Naive thymus-derived CD4-positive, alpha-beta T cell (primary cell): Measurements from ENCODE around the gene TCP11. TPM values are rescaled to one million over a fixed set of nuclear protein-coding genes. Genes with fewer than 3 reads are reported as not detected.
"Not testable (repeated sequence)": the region's sequence is repeated elsewhere in the genome, so short reads cannot be mapped to it uniquely, and the experiment has no call there.

Source experiments
- ATAC-seq: fragments of 150-1000 bp; cut with Tn5 transposase; 2 replicates; pipeline ENCODE4 v1.10.0; 2021; ENCODE audit warnings: mild to moderate bottlenecking, moderate library complexity
- CTCF ChIA-PET: fragments of 350-600 bp; sonication (Branson Sonifier 250); formaldehyde crosslinking; loops from one replicate; lab custom pipeline; 2021; ENCODE audit warnings: antibody characterized with exemption; lab: Charles Lee
- POLR2A ChIA-PET: fragments of 350-600 bp; sonication (Branson Sonifier 250); formaldehyde crosslinking; loops from one replicate; lab custom pipeline; 2021; ENCODE audit warnings: antibody characterized with exemption, inconsistent platforms; lab: Charles Lee
- DNase-seq, 9 donors: peaks; one replicate each; pipeline versions ENCODE4 v3.0.0 to v3.0.0-alpha.2; 2020 to 2022; ENCODE audit warnings: mixed read lengths in 1 of 9
- H3K27ac ChIP-seq: one replicate; pipeline ENCODE4 v1.7.0; 2013; ENCODE audit warnings: mild to moderate bottlenecking, low read depth, low read length, moderate library complexity
- H3K27me3 ChIP-seq, 2 donors: one replicate each; pipeline ENCODE4 v1.7.0; 2013; ENCODE audit warnings: low read length in 2 of 2, mild to moderate bottlenecking in 2 of 2, moderate library complexity in 2 of 2; ENCODE audit not compliant: control insufficient read depth in 2 of 2, insufficient read depth in 2 of 2
- H3K36me3 ChIP-seq, 3 experiments: 1 replicate in 2 of 3; 2 replicates in 1 of 3; pipeline ENCODE4 v1.7.0; 2013; ENCODE audit warnings: low read length in 3 of 3, mild to moderate bottlenecking in 3 of 3, moderate library complexity in 1 of 3; ENCODE audit not compliant: insufficient read depth in 3 of 3, control insufficient read depth in 2 of 3
- H3K4me1 ChIP-seq, 2 donors: one replicate each; pipeline ENCODE4 v1.7.0; 2013; ENCODE audit warnings: low read length in 2 of 2, mild to moderate bottlenecking in 2 of 2, moderate library complexity in 1 of 2; ENCODE audit not compliant: control insufficient read depth in 2 of 2, insufficient read depth in 2 of 2
- H3K4me3 ChIP-seq: 2 replicates; pipeline ENCODE4 v1.7.0; 2013; ENCODE audit warnings: mild to moderate bottlenecking, low read length
- H3K9me3 ChIP-seq, 3 experiments: 1 replicate in 2 of 3; 2 replicates in 1 of 3; pipeline ENCODE4 v1.7.0; 2013; ENCODE audit warnings: low read length in 3 of 3; ENCODE audit not compliant: control insufficient read depth in 2 of 3
- H3K27ac Mint-ChIP-seq, 9 donors: one replicate each; pipeline ENCODE4 v1.8.0; 2020 to 2022; ENCODE audit warnings: mixed read lengths in 9 of 9, mild to moderate bottlenecking in 8 of 9, moderate library complexity in 5 of 9, inconsistent platforms in 2 of 9
- H3K27me3 Mint-ChIP-seq, 5 donors: one replicate each; pipeline ENCODE4 v1.8.0; 2021 to 2022; ENCODE audit warnings: mixed read lengths in 5 of 5, mild to moderate bottlenecking in 1 of 5
- H3K36me3 Mint-ChIP-seq, 5 donors: one replicate each; pipeline ENCODE4 v1.8.0; 2020 to 2022; ENCODE audit warnings: mixed read lengths in 5 of 5, mild to moderate bottlenecking in 3 of 5, inconsistent platforms in 1 of 5
- H3K4me1 Mint-ChIP-seq, 7 donors: one replicate each; pipeline ENCODE4 v1.8.0; 2020 to 2022; ENCODE audit warnings: mixed read lengths in 7 of 7, mild to moderate bottlenecking in 3 of 7, inconsistent platforms in 1 of 7
- H3K4me3 Mint-ChIP-seq, 10 donors: one replicate each; pipeline ENCODE4 v1.8.0; 2020 to 2022; ENCODE audit warnings: mild to moderate bottlenecking in 10 of 10, mixed read lengths in 10 of 10, moderate library complexity in 6 of 10, inconsistent platforms in 2 of 10
- H3K9me3 Mint-ChIP-seq, 11 donors: one replicate each; pipeline ENCODE4 v1.8.0; 2020 to 2022; ENCODE audit warnings: mixed read lengths in 11 of 11, mild to moderate bottlenecking in 4 of 11, inconsistent platforms in 1 of 11, moderate library complexity in 1 of 11
- intact Hi-C, 2 donors: fragments of 100-400 bp; cut with micrococcal nuclease; formaldehyde crosslinking; loops; one replicate each; pipeline ENCODE4 v1.15.1; 2023
- polyA plus RNA-seq, 2 donors: library from polyadenylated mRNA; unstranded; fragments of 300-500 nt; fragmentation: Illumina TruSeq; gene quantifications; one replicate each; pipeline ENCODE4 v1.2.3, GENCODE V29; 2021
- total RNA-seq, 6 experiments: library from RNA in 5 of 6; stranded (reverse) in 5 of 6; gene quantifications; 1 replicate in 5 of 6; 2 replicates in 1 of 6; pipeline ENCODE4 v1.2.3 and lab custom pipeline; 2021 to 2026

TCP11 gene
- total and polyA plus RNA-seq, 7 experiments from 2014 or later = not detected

- Mint-ChIP-seq H3K36me3 (peaks cover 0 to 8% (median 7%) of the 10 kb centered on the region in 5 donors), H3K27me3 (peaks cover 9 to 14% (median 12%) of the 10 kb centered on the region in 5 donors), H3K27ac (no peak overlapping the region), H3K9me3 (peaks cover 0 to 21% (median 5%) of the 10 kb centered on the region in 11 donors), H3K4me3 (no peak overlapping the region), H3K4me1 (peaks cover 0 to 3% (median 0%) of the 10 kb centered on the region in 7 donors)
- Histone ChIP-seq H3K27ac (no peak overlapping the region), H3K4me1 (no peaks in the 10 kb centered on the region), H3K9me3 (no peaks in the 10 kb centered on the region), H3K36me3 (no peaks in the 10 kb centered on the region), H3K27me3 (no peaks in the 10 kb centered on the region), H3K4me3 (no peak overlapping the region)
- ATAC-seq = no peak
- POLR2A ChIA-PET = interaction anchor here (0.6 kb wide), 1 partner anchor 196 kb away, joined by 3 read pairs; no protein-coding TSS in a partner anchor
- intact Hi-C loops = no loop called here
- CTCF ChIA-PET = no interaction called here
- DNase-seq = no peak
These were observed 32.7 kb downstream of the TCP11 start for GRCh38 chr6:35108309-35108885.

GRCh38 chr6:35107761-35108160 lies 33.4 kb downstream of the TCP11 start:
- H3K4me1 ChIP-seq, H3K27ac ChIP-seq, H3K4me3 ChIP-seq, H3K4me3 Mint-ChIP-seq, DNase-seq, H3K36me3 Mint-ChIP-seq, H3K4me1 Mint-ChIP-seq, H3K9me3 ChIP-seq, CTCF ChIA-PET, H3K27ac Mint-ChIP-seq, H3K36me3 ChIP-seq, intact Hi-C loops, ATAC-seq, H3K27me3 ChIP-seq: not testable (repeated sequence)
- Mint-ChIP-seq H3K9me3 (peaks cover 0 to 21% (median 5%) of the 10 kb centered on the region in 11 donors), H3K27me3 (peaks cover 9 to 15% (median 12%) of the 10 kb centered on the region in 5 donors)
- POLR2A ChIA-PET = interaction anchor here (0.7 kb wide), 1 partner anchor 20 kb away, joined by 3 read pairs; no protein-coding TSS in a partner anchor

DNA sequence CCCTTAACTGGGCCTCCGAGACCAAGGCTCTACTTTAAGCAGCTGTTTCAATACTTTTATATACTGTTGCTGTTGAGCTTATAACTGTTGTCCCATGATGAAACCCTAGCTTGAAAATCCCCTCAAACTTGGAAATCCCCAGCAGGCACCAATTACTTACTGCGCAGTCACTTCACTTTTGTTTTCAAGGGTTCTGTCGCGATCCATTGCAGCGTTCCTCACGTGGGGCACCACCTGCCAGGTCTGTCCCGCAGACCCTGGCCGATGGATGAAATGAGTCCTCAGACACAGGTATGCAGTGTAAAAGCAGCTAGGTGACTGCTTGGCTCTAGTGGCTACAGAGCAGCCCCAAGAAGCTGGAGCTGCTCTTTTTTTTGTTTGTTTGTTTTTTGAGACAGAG lies 33.9 kb downstream of the TCP11 start:
- H3K4me1 ChIP-seq, H3K27me3 ChIP-seq, H3K4me1 Mint-ChIP-seq, H3K9me3 ChIP-seq, DNase-seq, intact Hi-C loops, H3K4me3 ChIP-seq, H3K27ac Mint-ChIP-seq, CTCF ChIA-PET, H3K4me3 Mint-ChIP-seq, H3K27ac ChIP-seq, H3K36me3 Mint-ChIP-seq, ATAC-seq, H3K36me3 ChIP-seq: not testable (repeated sequence)
- H3K9me3 Mint-ChIP-seq = peaks cover 0 to 21% (median 4%) of the 10 kb centered on the region in 11 donors
- POLR2A ChIA-PET = interaction anchor here (0.7 kb wide), 1 partner anchor 19 kb away, joined by 3 read pairs; no protein-coding TSS in a partner anchor
- peaks cover 9 to 15% (median 12%) of the 10 kb centered on the region in 5 donors for H3K27me3 Mint-ChIP-seq

DNA sequence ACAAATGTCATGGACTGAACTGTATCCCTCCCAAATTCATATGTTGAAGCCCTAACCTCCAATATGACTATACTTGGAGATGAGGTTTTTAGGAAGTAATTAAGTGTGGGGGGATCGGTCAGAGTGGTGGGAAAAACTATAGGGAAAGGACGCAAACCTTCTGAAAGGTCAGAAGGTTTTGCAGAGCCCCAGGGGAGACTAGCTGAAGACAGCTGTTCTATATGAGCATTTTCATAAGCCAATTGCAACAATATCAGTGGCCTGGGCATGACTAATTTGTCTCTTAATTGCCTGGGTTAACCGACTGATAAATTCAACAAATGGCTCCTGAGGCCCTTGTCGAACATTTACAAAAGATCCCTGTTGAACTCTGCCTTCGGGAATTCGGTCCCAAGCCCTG lies 35.1 kb downstream of the TCP11 start:
- Mint-ChIP-seq H3K27me3 (peaks cover 9 to 14% (median 12%) of the 10 kb centered on the region in 5 donors), H3K9me3 (peaks cover 0 to 16% (median 4%) of the 10 kb centered on the region in 11 donors)
- H3K9me3 ChIP-seq, H3K4me3 Mint-ChIP-seq, H3K27ac Mint-ChIP-seq, H3K4me1 ChIP-seq, ATAC-seq, H3K36me3 ChIP-seq, H3K27me3 ChIP-seq, POLR2A ChIA-PET, CTCF ChIA-PET, H3K36me3 Mint-ChIP-seq, H3K4me3 ChIP-seq, H3K27ac ChIP-seq, H3K4me1 Mint-ChIP-seq, intact Hi-C loops, DNase-seq: not testable (repeated sequence)

- Histone ChIP-seq H3K4me3 (no peak overlapping the region), H3K9me3 (no peaks in the 10 kb centered on the region), H3K4me1 (no peaks in the 10 kb centered on the region), H3K36me3 (no peaks in the 10 kb centered on the region), H3K27me3 (no peaks in the 10 kb centered on the region), H3K27ac (no peak overlapping the region)
- intact Hi-C loops = no loop called here
- Mint-ChIP-seq H3K27me3 (peaks cover 9 to 14% (median 12%) of the 10 kb centered on the region in 5 donors), H3K36me3 (peaks cover 0 to 8% (median 7%) of the 10 kb centered on the region in 5 donors), H3K4me1 (peaks cover 0 to 3% (median 0%) of the 10 kb centered on the region in 7 donors), H3K4me3 (no peak overlapping the region), H3K27ac (no peak overlapping the region), H3K9me3 (peaks cover 0 to 15% (median 4%) of the 10 kb centered on the region in 11 donors)
- no peak for ATAC-seq
- POLR2A ChIA-PET = no interaction called here
- CTCF ChIA-PET = no interaction called here
- no peak for DNase-seq
These were observed 36.1 kb downstream of the TCP11 start for GRCh38 chr6:35105078-35105477.

DNA sequence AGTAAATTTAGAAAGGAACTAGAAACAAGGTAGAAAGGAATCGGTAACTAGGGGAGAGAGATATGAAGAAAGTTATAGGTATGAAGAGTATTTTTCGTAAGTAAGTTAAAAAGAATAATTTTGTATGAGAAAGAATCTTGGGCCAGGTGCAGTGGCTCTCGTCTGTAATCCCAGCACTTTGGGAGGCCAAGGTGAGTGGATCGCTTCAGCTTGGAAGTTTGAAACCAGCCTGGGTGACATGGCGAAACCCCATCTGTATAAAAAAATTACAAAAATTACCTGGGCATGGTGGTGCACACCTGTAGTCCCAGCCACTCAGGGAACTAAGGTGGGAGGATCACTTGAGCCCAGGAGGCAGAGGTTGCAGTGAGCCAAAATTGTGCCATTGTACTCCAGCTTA lies 42.0 kb downstream of the TCP11 start:
- intact Hi-C loops = no loop called here
- CTCF ChIA-PET = no interaction called here
- Mint-ChIP-seq H3K4me1 (no peaks in the 10 kb centered on the region), H3K36me3 (no peaks in the 10 kb centered on the region), H3K27ac (no peak overlapping the region), H3K27me3 (peaks cover 0 to 39% (median 0%) of the 10 kb centered on the region in 5 donors), H3K9me3 (no peaks in the 10 kb centered on the region), H3K4me3 (no peak overlapping the region)
- Histone ChIP-seq H3K4me1 (no peaks in the 10 kb centered on the region), H3K9me3 (no peaks in the 10 kb centered on the region), H3K4me3 (no peak overlapping the region), H3K27me3 (no peaks in the 10 kb centered on the region), H3K36me3 (no peaks in the 10 kb centered on the region), H3K27ac (no peak overlapping the region)
- POLR2A ChIA-PET = no interaction called here
- DNase-seq (no peak), ATAC-seq (no peak)
